ENCODE data around the gene ZNF74.

DNA sequence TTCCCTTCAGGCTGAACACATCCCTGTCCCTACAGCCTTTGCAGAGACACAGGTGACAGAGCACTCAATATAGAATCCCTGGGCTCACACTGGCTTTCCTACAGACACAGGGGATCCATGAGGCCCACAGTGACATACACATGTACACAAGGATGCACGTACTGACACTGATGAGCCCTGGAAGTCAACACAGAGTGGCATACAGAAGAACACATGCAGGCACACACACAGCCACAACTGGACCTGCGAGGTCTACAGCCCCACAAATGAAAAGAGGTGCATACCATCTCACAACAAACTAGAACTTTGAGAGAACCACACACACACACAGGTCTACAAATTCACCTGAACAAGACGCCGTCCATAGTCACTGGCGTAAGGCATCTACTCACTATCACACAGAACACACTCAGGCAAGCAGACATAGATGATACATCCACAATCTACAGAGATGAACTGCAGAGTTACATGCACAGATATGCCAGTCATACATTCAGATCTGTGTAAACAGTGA is 3.5 kb upstream of the ZNF74 start:
- TF ChIP-seq POLR2A (IDR thresholded peaks at IDR 0.05) (no peak), POLR2AphosphoS5 (IDR thresholded peaks at IDR 0.05) (no peak)

Measured in suprapubic skin (tissue), 4 donors.